ENCODE measurements around the gene RAB7A.
"Not testable (repeated sequence)": the region's sequence is repeated elsewhere in the genome, so short reads cannot be mapped to it uniquely, and the experiment has no call there.

The RAB7A gene

DNA sequence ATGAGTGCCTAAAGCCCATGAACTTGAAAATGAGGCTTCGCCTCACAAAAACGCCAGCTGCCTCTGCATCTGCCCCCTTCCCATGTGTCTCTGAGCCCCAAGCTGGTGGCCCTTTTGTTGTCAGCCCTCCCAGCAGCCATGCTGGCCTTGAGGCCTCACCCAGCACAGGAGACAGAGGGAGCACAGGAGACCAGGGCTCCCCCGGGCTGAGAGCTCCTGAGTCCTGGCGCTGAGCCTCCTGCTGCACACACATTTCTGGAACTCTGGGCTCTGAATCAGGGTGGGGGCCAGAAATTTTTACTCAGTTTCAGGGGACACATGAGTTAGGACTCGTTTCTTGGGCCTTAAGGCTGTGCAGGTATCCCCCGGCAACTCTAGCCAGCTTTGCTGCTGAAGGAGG, 97.0 kb downstream of the RAB7A start:
- Histone ChIP-seq H3K9ac (ENCODE audit: low read length in 2 of 2) (no peak overlapping the region), H3K9me3 (ENCODE audit: control insufficient read depth in 2 of 2, low read length in 2 of 2) (no peaks in the 10 kb centered on the region), H3K36me3 (ENCODE audit: control insufficient read depth in 2 of 2, insufficient read depth in 2 of 2, low read length in 2 of 2) (peaks cover 5 to 7% of the 10 kb centered on the region in 2 donors), H3K4me3 (ENCODE audit: low read length in 2 of 2) (no peak overlapping the region), H3K27ac (ENCODE audit: low read length) (no peak overlapping the region), H3K27me3 (ENCODE audit: control insufficient read depth in 1 of 2, insufficient read depth in 2 of 2, low read length in 2 of 2) (no peaks in the 10 kb centered on the region), H3K4me1 (ENCODE audit: control insufficient read depth, insufficient read depth, low read length) (peaks cover 2% of the 10 kb centered on the region)

DNA sequence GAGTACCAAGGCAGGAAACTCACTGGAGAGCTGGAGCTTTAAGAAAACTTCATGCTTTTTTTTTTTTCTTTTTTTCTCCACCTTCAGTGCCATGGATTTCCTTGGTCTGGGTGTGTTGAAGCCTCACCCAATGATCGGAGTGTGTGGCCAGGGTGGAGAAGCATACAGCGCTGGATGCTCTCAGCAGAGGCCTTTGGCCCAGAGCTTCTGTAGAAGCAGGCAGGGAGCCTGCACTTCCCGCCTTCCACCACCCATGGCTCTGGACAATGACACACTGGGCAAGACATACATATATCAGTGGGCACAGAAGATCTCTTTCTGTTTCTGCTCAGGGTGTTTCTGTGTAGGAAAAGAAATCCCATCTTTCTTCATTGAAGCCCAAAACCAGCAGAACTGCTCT, 97.6 kb downstream of the RAB7A start:
- no peaks in the 10 kb centered on the region for H3K9me3 ChIP-seq (ENCODE audit: control insufficient read depth in 2 of 2, low read length in 2 of 2)
- no peaks in the 10 kb centered on the region for H3K27me3 ChIP-seq (ENCODE audit: control insufficient read depth in 1 of 2, insufficient read depth in 2 of 2, low read length in 2 of 2)
- H3K4me3 ChIP-seq (ENCODE audit: low read length in 2 of 2): no peak overlapping the region
- H3K36me3 ChIP-seq (ENCODE audit: control insufficient read depth in 2 of 2, insufficient read depth in 2 of 2, low read length in 2 of 2): peaks cover 2 to 4% of the 10 kb centered on the region in 2 donors
- no peak overlapping the region for H3K9ac ChIP-seq (ENCODE audit: low read length in 2 of 2)
- H3K4me1 ChIP-seq (ENCODE audit: control insufficient read depth, insufficient read depth, low read length): peaks cover 2% of the 10 kb centered on the region
- no peak overlapping the region for H3K27ac ChIP-seq (ENCODE audit: low read length)

DNA sequence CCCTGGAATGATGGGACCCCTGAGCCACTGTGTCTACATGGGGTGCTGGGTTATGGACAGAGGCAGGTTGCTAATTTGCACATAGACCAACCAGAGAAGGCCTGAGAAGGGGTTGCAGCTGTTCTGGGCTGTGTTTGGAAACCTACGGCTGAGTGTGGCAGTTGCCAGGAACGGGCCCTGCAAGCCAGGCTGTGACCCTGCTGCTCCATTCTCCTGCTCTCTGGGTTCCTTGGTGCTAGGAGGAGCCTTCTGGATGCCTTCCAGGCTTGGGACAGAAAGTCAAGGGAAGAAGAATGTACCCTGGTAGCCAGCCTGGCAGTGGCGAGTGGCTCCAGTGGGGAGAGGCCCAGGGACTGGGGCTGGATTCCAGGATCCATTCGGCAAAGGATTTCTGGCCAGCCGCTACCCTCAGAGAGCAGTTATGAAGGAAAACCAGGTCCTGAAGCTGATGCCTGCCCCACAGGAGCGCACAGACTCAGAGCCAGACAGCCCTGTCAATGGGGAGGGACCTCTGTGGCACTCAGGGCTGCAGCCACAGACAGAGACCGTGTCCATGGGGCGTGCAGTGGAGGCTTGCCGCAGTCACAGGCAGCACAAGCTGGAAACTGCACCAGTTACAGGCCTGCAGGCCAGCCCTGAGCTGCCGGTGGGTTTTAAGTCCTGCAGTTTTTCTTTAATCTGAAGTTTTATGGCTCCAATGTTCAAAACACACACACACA, 98.3 kb downstream of the RAB7A start:
- Histone ChIP-seq H3K9me3 (ENCODE audit: control insufficient read depth in 2 of 2, low read length in 2 of 2) (no peaks in the 10 kb centered on the region), H3K4me1 (ENCODE audit: control insufficient read depth, insufficient read depth, low read length) (peaks cover 2% of the 10 kb centered on the region), H3K27me3 (ENCODE audit: control insufficient read depth in 1 of 2, insufficient read depth in 2 of 2, low read length in 2 of 2) (no peaks in the 10 kb centered on the region), H3K4me3 (ENCODE audit: low read length in 2 of 2) (no peak overlapping the region), H3K36me3 (ENCODE audit: control insufficient read depth in 2 of 2, insufficient read depth in 2 of 2, low read length in 2 of 2) (no peaks in the 10 kb centered on the region), H3K27ac (ENCODE audit: low read length) (no peak overlapping the region), H3K9ac (ENCODE audit: low read length in 2 of 2) (no peak overlapping the region)

- H3K4me3 ChIP-seq (ENCODE audit: low read length in 2 of 2): no peak overlapping the region
Observed at GRCh38 chr3:128825117-128825725, 99.2 kb downstream of the RAB7A start.

DNA sequence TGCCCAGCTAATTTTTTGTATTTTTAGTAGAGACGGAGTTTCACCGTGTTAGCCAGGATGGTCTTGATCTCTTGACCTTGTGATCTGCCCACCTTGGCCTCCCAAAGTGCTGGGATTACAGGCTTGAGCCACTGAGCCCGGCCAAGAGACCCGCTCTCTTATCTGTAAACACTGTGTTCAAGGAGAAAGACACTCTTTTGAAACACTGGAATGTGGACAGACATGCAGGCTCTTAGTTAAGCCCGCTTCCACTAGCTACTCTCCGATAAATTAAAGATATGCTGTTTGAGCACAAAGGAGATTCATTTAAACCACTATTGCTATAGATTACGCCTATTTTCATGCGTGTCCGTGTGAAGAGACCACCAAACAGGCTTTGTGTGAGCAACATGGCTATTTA, 103.1 kb downstream of the RAB7A start:
- H3K9me3 ChIP-seq (ENCODE audit: control insufficient read depth in 2 of 2, low read length in 2 of 2); H3K4me3 ChIP-seq (ENCODE audit: low read length in 2 of 2); H3K36me3 ChIP-seq (ENCODE audit: control insufficient read depth in 2 of 2, insufficient read depth in 2 of 2, low read length in 2 of 2); H3K9ac ChIP-seq (ENCODE audit: low read length in 2 of 2); H3K27ac ChIP-seq (ENCODE audit: low read length); H3K4me1 ChIP-seq (ENCODE audit: control insufficient read depth, insufficient read depth, low read length); H3K27me3 ChIP-seq (ENCODE audit: control insufficient read depth in 1 of 2, insufficient read depth in 2 of 2, low read length in 2 of 2): not testable (repeated sequence)

More at GRCh38 chr3:128825117-128825725, 99.2 kb downstream of the RAB7A start:
- H3K27ac ChIP-seq (ENCODE audit: low read length): no peak overlapping the region
- H3K9me3 ChIP-seq (ENCODE audit: control insufficient read depth in 2 of 2, low read length in 2 of 2): no peaks in the 10 kb centered on the region
- H3K36me3 ChIP-seq (ENCODE audit: control insufficient read depth in 2 of 2, insufficient read depth in 2 of 2, low read length in 2 of 2): no peaks in the 10 kb centered on the region
- H3K9ac ChIP-seq (ENCODE audit: low read length in 2 of 2): no peak overlapping the region
- no peaks in the 10 kb centered on the region for H3K27me3 ChIP-seq (ENCODE audit: control insufficient read depth in 1 of 2, insufficient read depth in 2 of 2, low read length in 2 of 2)
- H3K4me1 ChIP-seq (ENCODE audit: control insufficient read depth, insufficient read depth, low read length): peaks cover 2% of the 10 kb centered on the region

- H3K4me3 ChIP-seq (ENCODE audit: low read length in 2 of 2); H3K4me1 ChIP-seq (ENCODE audit: control insufficient read depth, insufficient read depth, low read length); H3K9ac ChIP-seq (ENCODE audit: low read length in 2 of 2): not testable (repeated sequence)
Observed at GRCh38 chr3:128829925-128830625, 104.1 kb downstream of the RAB7A start.

DNA sequence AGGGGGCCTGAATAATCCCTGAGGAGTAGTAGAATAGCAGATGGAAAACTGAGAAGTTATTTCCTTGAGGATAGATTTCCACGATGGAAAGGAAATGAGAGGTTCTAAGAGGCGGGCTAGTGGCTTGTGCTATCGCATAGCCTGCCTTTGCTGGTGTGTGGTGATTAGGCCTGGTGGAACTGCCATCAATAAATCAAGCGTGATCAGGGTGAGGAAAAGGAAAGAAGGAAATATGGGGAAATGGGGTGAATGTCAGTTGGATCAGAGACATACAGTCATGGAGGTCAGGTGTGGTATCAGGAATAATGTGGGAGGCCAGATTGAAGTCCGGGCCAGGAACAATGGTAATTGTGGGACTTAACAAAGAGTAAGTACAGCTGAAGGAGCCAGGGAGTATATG, 104.8 kb downstream of the RAB7A start:
- H3K36me3 ChIP-seq (ENCODE audit: control insufficient read depth in 2 of 2, insufficient read depth in 2 of 2, low read length in 2 of 2); H3K27ac ChIP-seq (ENCODE audit: low read length); H3K4me3 ChIP-seq (ENCODE audit: low read length in 2 of 2); H3K4me1 ChIP-seq (ENCODE audit: control insufficient read depth, insufficient read depth, low read length); H3K9me3 ChIP-seq (ENCODE audit: control insufficient read depth in 2 of 2, low read length in 2 of 2); H3K9ac ChIP-seq (ENCODE audit: low read length in 2 of 2); H3K27me3 ChIP-seq (ENCODE audit: control insufficient read depth in 1 of 2, insufficient read depth in 2 of 2, low read length in 2 of 2): not testable (repeated sequence)

More at GRCh38 chr3:128829925-128830625, 104.1 kb downstream of the RAB7A start:
- H3K27me3 ChIP-seq (ENCODE audit: control insufficient read depth in 1 of 2, insufficient read depth in 2 of 2, low read length in 2 of 2); H3K36me3 ChIP-seq (ENCODE audit: control insufficient read depth in 2 of 2, insufficient read depth in 2 of 2, low read length in 2 of 2); H3K9me3 ChIP-seq (ENCODE audit: control insufficient read depth in 2 of 2, low read length in 2 of 2); H3K27ac ChIP-seq (ENCODE audit: low read length): not testable (repeated sequence)

DNA sequence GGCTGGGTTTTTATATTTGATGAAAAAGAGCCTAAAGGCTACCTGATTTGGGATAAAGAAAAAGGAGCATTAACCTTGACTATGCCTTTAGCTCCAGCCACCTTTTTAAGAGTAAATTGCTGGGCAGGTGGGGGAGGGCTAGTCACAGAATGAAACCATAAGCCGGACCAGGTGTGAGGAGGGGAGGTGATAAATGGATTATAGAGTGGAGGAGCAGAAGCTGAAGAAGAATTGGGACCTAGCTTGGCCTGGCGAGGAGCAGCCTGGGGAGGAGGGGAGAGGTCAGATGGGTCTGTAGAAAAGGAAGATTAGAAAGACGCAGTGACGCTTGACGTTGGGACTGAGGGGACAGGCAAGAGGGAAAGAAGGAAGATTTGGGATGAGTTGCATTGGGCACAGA, 107.0 kb downstream of the RAB7A start:
- H3K4me1 ChIP-seq (ENCODE audit: control insufficient read depth, insufficient read depth, low read length); H3K9ac ChIP-seq (ENCODE audit: low read length in 2 of 2); H3K9me3 ChIP-seq (ENCODE audit: control insufficient read depth in 2 of 2, low read length in 2 of 2); H3K4me3 ChIP-seq (ENCODE audit: low read length in 2 of 2); H3K27me3 ChIP-seq (ENCODE audit: control insufficient read depth in 1 of 2, insufficient read depth in 2 of 2, low read length in 2 of 2); H3K36me3 ChIP-seq (ENCODE audit: control insufficient read depth in 2 of 2, insufficient read depth in 2 of 2, low read length in 2 of 2); H3K27ac ChIP-seq (ENCODE audit: low read length): not testable (repeated sequence)

DNA sequence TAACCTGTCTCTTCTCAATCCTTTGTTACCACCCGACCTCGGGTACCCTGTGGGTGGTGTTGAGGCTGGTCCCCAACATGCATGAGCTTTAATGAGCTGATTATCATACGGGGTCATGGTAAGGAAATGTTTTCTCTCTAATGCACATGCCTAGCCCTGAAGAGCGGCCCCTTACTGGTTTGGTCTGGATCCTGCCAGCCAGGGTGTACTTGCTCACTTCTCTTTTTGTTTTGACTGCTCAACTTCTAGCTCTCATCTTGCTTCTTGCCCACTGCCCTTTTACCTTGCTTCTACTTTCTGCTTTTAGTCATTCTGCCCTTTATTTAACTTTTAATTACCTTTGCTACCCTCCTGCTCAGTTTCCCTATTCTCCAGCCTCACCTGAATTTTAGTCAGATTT, 109.1 kb downstream of the RAB7A start:
- no peaks in the 10 kb centered on the region for H3K9me3 ChIP-seq (ENCODE audit: control insufficient read depth in 2 of 2, low read length in 2 of 2)
- H3K4me3 ChIP-seq (ENCODE audit: low read length in 2 of 2): no peak overlapping the region
- H3K27me3 ChIP-seq (ENCODE audit: control insufficient read depth in 1 of 2, insufficient read depth in 2 of 2, low read length in 2 of 2): no peaks in the 10 kb centered on the region
- no peak overlapping the region for H3K9ac ChIP-seq (ENCODE audit: low read length in 2 of 2)
- no peak overlapping the region for H3K27ac ChIP-seq (ENCODE audit: low read length)
- no peaks in the 10 kb centered on the region for H3K4me1 ChIP-seq (ENCODE audit: control insufficient read depth, insufficient read depth, low read length)
- no peaks in the 10 kb centered on the region for H3K36me3 ChIP-seq (ENCODE audit: control insufficient read depth in 2 of 2, insufficient read depth in 2 of 2, low read length in 2 of 2)

- H3K27ac ChIP-seq (ENCODE audit: low read length): no peak overlapping the region
- H3K4me3 ChIP-seq (ENCODE audit: low read length in 2 of 2): no peak overlapping the region
- no peaks in the 10 kb centered on the region for H3K36me3 ChIP-seq (ENCODE audit: control insufficient read depth in 2 of 2, insufficient read depth in 2 of 2, low read length in 2 of 2)
- no peak overlapping the region for H3K9ac ChIP-seq (ENCODE audit: low read length in 2 of 2)
- no peaks in the 10 kb centered on the region for H3K9me3 ChIP-seq (ENCODE audit: control insufficient read depth in 2 of 2, low read length in 2 of 2)
- no peaks in the 10 kb centered on the region for H3K27me3 ChIP-seq (ENCODE audit: control insufficient read depth in 1 of 2, insufficient read depth in 2 of 2, low read length in 2 of 2)
- peaks cover 13% of the 10 kb centered on the region for H3K4me1 ChIP-seq (ENCODE audit: control insufficient read depth, insufficient read depth, low read length)
Observed at GRCh38 chr3:128841926-128842920, 116.2 kb downstream of the RAB7A start.

Data from stomach smooth muscle (tissue), 2 donors.